IMR-90 (cell line): Measurements from ENCODE around the gene COL9A3. TPM values are rescaled to one million over a fixed set of nuclear protein-coding genes. Genes with fewer than 3 reads are reported as not detected.

Source experiments
- ATAC-seq: fragments of 200-7000 bp; cut with Tn5 transposase; 2 replicates; pipeline ENCODE4 v1.9.1; 2020; ENCODE audit warnings: low read depth, mild to moderate bottlenecking, moderate library complexity
- BruUV-seq: library from RNA; stranded (reverse); fragments of 400-500 nt; replicated peaks from 2 replicates; lab custom pipeline; 2021; lab: Mats Ljungman, UMichigan
- CTCF ChIA-PET: fragments of 300-600 bp; formaldehyde crosslinking; extraction: SDS; loops from one replicate; lab custom pipeline; 2021; ENCODE audit warnings: antibody characterized with exemption; lab: Yijun Ruan, JAX
- POLR2A ChIA-PET: fragments of 300-600 bp; sonication (Branson Sonifier 250); formaldehyde crosslinking; loops from one replicate; lab custom pipeline; 2022; ENCODE audit warnings: antibody characterized with exemption; ENCODE audit not compliant: unreplicated experiment; lab: Charles Lee
- DNase-seq: peaks from one replicate; pipeline ENCODE4 v3.0.0; 2013
- H2AFZ ChIP-seq: replicated peaks from 2 replicates; pipeline ENCODE3; 2013; ENCODE audit warnings: low read length, mild to moderate bottlenecking; ENCODE audit not compliant: poor library complexity
- H2AK5ac ChIP-seq: 2 replicates; pipeline ENCODE4 v1.6.1; 2013; ENCODE audit warnings: low read depth, low read length, inconsistent platforms
- H2AK9ac ChIP-seq: replicated peaks from 2 replicates; pipeline ENCODE3; 2013; ENCODE audit warnings: mild to moderate bottlenecking, low read depth, low read length, moderate library complexity; ENCODE audit not compliant: poor library complexity
- H2BK120ac ChIP-seq: 2 replicates; pipeline ENCODE4 v1.6.1; 2013; ENCODE audit warnings: low read depth, low read length, inconsistent platforms
- H2BK15ac ChIP-seq: 3 replicates; pipeline ENCODE4 v1.6.1; 2013; ENCODE audit warnings: low read depth, low read length, inconsistent platforms
- H2BK20ac ChIP-seq: 2 replicates; pipeline ENCODE4 v1.6.1; 2013; ENCODE audit warnings: low read depth, mild to moderate bottlenecking, inconsistent platforms, low read length, moderate library complexity
- H2BK5ac ChIP-seq: 2 replicates; pipeline ENCODE4 v1.6.1; 2013; ENCODE audit warnings: mild to moderate bottlenecking, low read depth, low read length, inconsistent platforms; ENCODE audit not compliant: poor library complexity, severe bottlenecking
- H3K14ac ChIP-seq: replicated peaks from 2 replicates; pipeline ENCODE4 v1.6.1; 2013; ENCODE audit warnings: low read depth, low read length, inconsistent platforms
- H3K18ac ChIP-seq: 2 replicates; pipeline ENCODE4 v1.6.1; 2013; ENCODE audit warnings: low read depth, low read length, control low read depth
- H3K23ac ChIP-seq: 2 replicates; pipeline ENCODE4 v1.6.1; 2013; ENCODE audit warnings: low read depth, low read length, inconsistent platforms
- H3K27ac ChIP-seq: 2 replicates; pipeline ENCODE4 v1.5.1; 2013; ENCODE audit warnings: mild to moderate bottlenecking, control low read depth, low read length; ENCODE audit not compliant: insufficient read depth
- H3K27me3 ChIP-seq: 2 replicates; pipeline ENCODE4 v1.6.1; 2013; ENCODE audit warnings: low read length; ENCODE audit not compliant: control insufficient read depth, insufficient read depth
- H3K36me3 ChIP-seq: 2 replicates; pipeline ENCODE4 v1.6.1; 2013; ENCODE audit warnings: low read length, mixed read lengths; ENCODE audit not compliant: control insufficient read depth, insufficient read depth
- H3K4ac ChIP-seq: 2 replicates; pipeline ENCODE4 v1.6.1; 2013; ENCODE audit warnings: low read depth, low read length, inconsistent platforms
- H3K4me1 ChIP-seq: 2 replicates; pipeline ENCODE4 v1.6.1; 2013; ENCODE audit warnings: low read length, mixed read lengths; ENCODE audit not compliant: control insufficient read depth, insufficient read depth
- H3K4me2 ChIP-seq: 2 replicates; pipeline ENCODE4 v1.6.1; 2013; ENCODE audit warnings: low read depth, mild to moderate bottlenecking, control low read depth, low read length, moderate library complexity
- H3K4me3 ChIP-seq: 2 replicates; pipeline ENCODE4 v1.5.1; 2013; ENCODE audit warnings: low read depth, mild to moderate bottlenecking, control low read depth, low read length, moderate library complexity; ENCODE audit not compliant: insufficient read depth
- H3K56ac ChIP-seq: 2 replicates; pipeline ENCODE4 v1.6.1; 2013; ENCODE audit warnings: low read length, inconsistent platforms; ENCODE audit not compliant: insufficient read depth; ENCODE audit errors: extremely low read depth
- H3K79me1 ChIP-seq, 2 experiments: 2 replicates each; pipeline ENCODE4 v1.6.1; 2013; ENCODE audit warnings: low read length in 2 of 2, inconsistent platforms in 1 of 2, low read depth in 1 of 2
- H3K9ac ChIP-seq: 2 replicates; pipeline ENCODE4 v1.6.1; 2013; ENCODE audit warnings: low read depth, low read length, control low read depth
- H3K9me1 ChIP-seq: 2 replicates; pipeline ENCODE4 v1.6.1; 2013; ENCODE audit warnings: low read length, inconsistent platforms; ENCODE audit not compliant: insufficient read depth
- H3K9me3 ChIP-seq: 2 replicates; pipeline ENCODE4 v1.6.1; 2013; ENCODE audit warnings: low read length; ENCODE audit not compliant: control insufficient read depth, insufficient read depth
- H4K20me1 ChIP-seq: 2 replicates; pipeline ENCODE4 v1.6.1; 2013; ENCODE audit warnings: low read length, inconsistent platforms; ENCODE audit not compliant: insufficient read depth
- H4K5ac ChIP-seq: 2 replicates; pipeline ENCODE4 v1.6.1; 2013; ENCODE audit warnings: mild to moderate bottlenecking, low read depth, low read length, control low read depth
- H4K8ac ChIP-seq, 2 experiments: 2 replicates each; pipeline ENCODE4 v1.6.1; 2013; ENCODE audit warnings: low read depth in 2 of 2, low read length in 2 of 2, control low read depth in 1 of 2, inconsistent platforms in 1 of 2
- H4K91ac ChIP-seq: 2 replicates; pipeline ENCODE4 v1.6.1; 2013; ENCODE audit warnings: low read depth, low read length, inconsistent platforms; ENCODE audit not compliant: insufficient read depth
- BHLHE40 ChIP-seq: fragments of 150-350 bp; IDR thresholded peaks from 2 replicates; pipeline ENCODE4 v1.6.1; 2016; ENCODE audit warnings: mild to moderate bottlenecking, low read depth, low read length
- CEBPB ChIP-seq: IDR thresholded peaks from 2 replicates; pipeline ENCODE4 v1.6.1; 2012; ENCODE audit warnings: low read depth, low read length, improper control_type of control experiment
- CHD1 ChIP-seq: IDR thresholded peaks from 2 replicates; pipeline ENCODE4 v1.6.1; 2012; ENCODE audit warnings: low read depth, low read length, improper control_type of control experiment
- CTCF ChIP-seq: conservative IDR thresholded peaks from 2 replicates; pipeline ENCODE4 v1.5.1; 2012; ENCODE audit warnings: mild to moderate bottlenecking, low read depth, low read length, improper control_type of control experiment
- ELK1 ChIP-seq: fragments of 150-350 bp; IDR thresholded peaks from 2 replicates; pipeline ENCODE4 v1.6.1; 2016; ENCODE audit warnings: low read depth, mild to moderate bottlenecking, low read length, moderate library complexity, borderline replicate concordance
- FOS ChIP-seq: fragments of 150-350 bp; IDR thresholded peaks from 2 replicates; pipeline ENCODE4 v1.6.1; 2016; ENCODE audit warnings: low read depth, low read length
- MAFK ChIP-seq: IDR thresholded peaks from 2 replicates; pipeline ENCODE4 v1.6.1; 2012; ENCODE audit warnings: low read depth, low read length, improper control_type of control experiment
- MAZ ChIP-seq: IDR thresholded peaks from 2 replicates; pipeline ENCODE4 v1.6.1; 2012; ENCODE audit warnings: low read depth, mild to moderate bottlenecking, low read length, improper control_type of control experiment, moderate library complexity, borderline replicate concordance
- MXI1 ChIP-seq: IDR thresholded peaks from 2 replicates; pipeline ENCODE4 v1.6.1; 2012; ENCODE audit warnings: low read depth, mild to moderate bottlenecking, low read length, moderate library complexity, borderline replicate concordance
- NFE2L2 ChIP-seq: fragments of 150-350 bp; IDR thresholded peaks from 2 replicates; pipeline ENCODE4 v1.6.1; 2016; ENCODE audit warnings: low read depth, mild to moderate bottlenecking, low read length
- POLR2A ChIP-seq: IDR thresholded peaks from 2 replicates; pipeline ENCODE4 v1.6.1; 2012; ENCODE audit warnings: mild to moderate bottlenecking, low read depth, low read length
- RAD21 ChIP-seq: IDR thresholded peaks from 2 replicates; pipeline ENCODE4 v1.6.1; 2012; ENCODE audit warnings: low read length, improper control_type of control experiment
- RCOR1 ChIP-seq: IDR thresholded peaks from 2 replicates; pipeline ENCODE4 v1.6.1; 2012; ENCODE audit warnings: mild to moderate bottlenecking, low read length, improper control_type of control experiment; ENCODE audit not compliant: insufficient replicate concordance
- RFX5 ChIP-seq: IDR thresholded peaks from 2 replicates; pipeline ENCODE4 v1.8.0; 2012; ENCODE audit warnings: low read depth, mild to moderate bottlenecking, low read length, moderate library complexity
- SMC3 ChIP-seq: fragments of 150-350 bp; IDR thresholded peaks from 2 replicates; pipeline ENCODE4 v1.6.1; 2016; ENCODE audit warnings: low read depth, mild to moderate bottlenecking, antibody characterized with exemption, low read length, moderate library complexity
- USF2 ChIP-seq: fragments of 150-350 bp; IDR thresholded peaks from 2 replicates; pipeline ENCODE4 v1.6.1; 2017; ENCODE audit warnings: mild to moderate bottlenecking, antibody characterized with exemption, low read length, low read depth
- WGBS, 2 experiments: methylation state at CpG; one replicate each; pipeline versions ENCODE4 v1.1.5 to v1.1.7; 2013; ENCODE audit warnings: missing lambda C conversion rate in 2 of 2; ENCODE audit not compliant: insufficient read length in 1 of 2; ENCODE audit errors: extremely low coverage in 2 of 2; 5-methylcytosine and 5-hydroxymethylcytosine counted together
- dilution Hi-C: fragments of 300-500 bp; cut with HindIII; formaldehyde crosslinking; loops from one replicate; pipeline ENCODE4 v1.14.3; 2018; ENCODE audit warnings: low sequenced_read_pairs; ENCODE audit not compliant: unreplicated experiment
- in situ Hi-C: fragments of 300-500 bp; cut with MboI; formaldehyde crosslinking; loops from 3 replicates; pipeline ENCODE4 v1.14.3; 2019; ENCODE audit warnings: low sequenced_read_pairs, inconsistent platforms, mixed read lengths
- intact Hi-C: fragments of 100-400 bp; cut with micrococcal nuclease; formaldehyde crosslinking; loops from 2 replicates; pipeline ENCODE4 v1.10.0; 2022
- polyA plus RNA-seq, 3 experiments: library from polyadenylated mRNA; depleted of rRNA; stranded (reverse); fragments of >200 nt; gene quantifications; 2 replicates each; pipeline ENCODE4 v1.2.3, GENCODE V29; 2012; ENCODE audit warnings: low replicate concordance in 1 of 3
- total RNA-seq: library from RNA; depleted of rRNA; stranded (reverse); fragments of >200 nt; gene quantifications from 2 replicates; pipeline ENCODE4 v1.2.3, GENCODE V29; 2012

The COL9A3 gene
- total and polyA plus RNA-seq, 2 of the 4 experiments (the other 2 are of a cell fraction): 0.36 to 1.4 TPM

DNA sequence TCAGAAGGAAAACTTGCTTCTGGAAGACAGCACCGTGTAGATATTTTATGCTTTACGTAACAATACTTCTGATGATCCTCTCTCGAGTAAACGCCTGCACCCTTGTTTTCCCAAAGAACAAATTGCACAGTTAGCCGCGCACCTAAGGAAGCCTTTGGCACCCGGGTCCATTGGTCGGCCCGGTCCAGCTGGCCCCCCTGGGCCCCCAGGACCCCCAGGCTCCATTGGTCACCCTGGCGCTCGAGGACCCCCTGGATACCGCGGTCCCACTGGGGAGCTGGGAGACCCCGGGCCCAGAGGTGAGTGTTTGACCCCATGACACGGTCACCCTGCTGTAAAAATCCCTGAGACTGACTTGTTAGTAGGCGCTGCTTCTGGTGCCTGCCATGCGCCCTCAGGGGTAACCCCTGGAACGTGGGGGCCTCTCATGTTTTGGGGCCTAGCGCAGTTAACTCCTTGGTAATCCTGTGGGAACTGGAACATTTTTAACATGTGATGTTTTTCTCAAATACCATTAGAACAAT is 20.2 kb downstream of the COL9A3 start:
- Histone ChIP-seq H3K27me3 (no peaks in the 10 kb centered on the region; the same call in 1 of the 2 replicates), H4K5ac (no peak overlapping the region), H3K9me3 (no peaks in the 10 kb centered on the region), H2AK5ac (no peak overlapping the region), H3K4ac (no peak overlapping the region), H3K9ac (no peak overlapping the region), H2BK120ac (no peak overlapping the region), H3K9me1 (no peaks in the 10 kb centered on the region; the same call in 1 of the 2 replicates), H3K4me1 (peaks cover 3% of the 10 kb centered on the region; the same call in 1 of the 2 replicates), H3K36me3 (no peaks in the 10 kb centered on the region), H3K14ac (no peak overlapping the region), H4K8ac (no peak overlapping the region), H2BK15ac (no peak overlapping the region), H3K4me3 (no peak overlapping the region), H3K18ac (no peak overlapping the region), H4K91ac (no peak overlapping the region), H3K27ac (no peak overlapping the region), H4K20me1 (no peaks in the 10 kb centered on the region), H2BK5ac (no peak overlapping the region), H3K4me2 (no peak overlapping the region), H2BK20ac (no peak overlapping the region), H3K23ac (no peak overlapping the region), H2AK9ac (no peak overlapping the region), H2AFZ (no peak overlapping the region), H3K79me1 (no peaks in the 10 kb centered on the region), H3K56ac (no peak overlapping the region)
- DNase-seq (no peak), ATAC-seq (no peak)
- TF ChIP-seq RAD21: no peak
- TF ChIP-seq RFX5: no peak
- TF ChIP-seq BHLHE40: no peak
- TF ChIP-seq ELK1: no peak
- TF ChIP-seq FOS: no peak
- TF ChIP-seq RCOR1: no peak
- TF ChIP-seq MXI1: no peak
- TF ChIP-seq MAZ: no peak
- TF ChIP-seq CTCF: no peak
- TF ChIP-seq USF2: no peak
- TF ChIP-seq CHD1: no peak
- TF ChIP-seq MAFK: no peak
- TF ChIP-seq CEBPB: no peak
- TF ChIP-seq NFE2L2: no peak
- no peak for TF ChIP-seq POLR2A
- TF ChIP-seq SMC3: no peak
- in situ Hi-C loops (no loop called here), intact Hi-C loops (no loop called here), dilution Hi-C loops (no loop called here)
- 96% methylated on average over 8 of the region's 19 CpGs; no CpG with 5 or more reads in 1 of the 2 experiments for WGBS, 2 experiments
- BruUV-seq: no TSS peak
- ChIA-PET POLR2A (no interaction called here), CTCF (no interaction called here)
